ENCODE results near the gene DGCR8. TPM values are rescaled to one million over a fixed set of nuclear protein-coding genes. Genes with fewer than 3 reads are reported as not detected.

The DGCR8 gene
- total RNA-seq, 1 donor from 2014 or later: 29.0 TPM

- H3K9me3 ChIP-seq (ENCODE audit: insufficient read depth, low read depth, low read length): no peaks in the 10 kb centered on the region
Measured at GRCh38 chr22:20058989-20059770, 20.9 kb upstream of the DGCR8 start.

DNA sequence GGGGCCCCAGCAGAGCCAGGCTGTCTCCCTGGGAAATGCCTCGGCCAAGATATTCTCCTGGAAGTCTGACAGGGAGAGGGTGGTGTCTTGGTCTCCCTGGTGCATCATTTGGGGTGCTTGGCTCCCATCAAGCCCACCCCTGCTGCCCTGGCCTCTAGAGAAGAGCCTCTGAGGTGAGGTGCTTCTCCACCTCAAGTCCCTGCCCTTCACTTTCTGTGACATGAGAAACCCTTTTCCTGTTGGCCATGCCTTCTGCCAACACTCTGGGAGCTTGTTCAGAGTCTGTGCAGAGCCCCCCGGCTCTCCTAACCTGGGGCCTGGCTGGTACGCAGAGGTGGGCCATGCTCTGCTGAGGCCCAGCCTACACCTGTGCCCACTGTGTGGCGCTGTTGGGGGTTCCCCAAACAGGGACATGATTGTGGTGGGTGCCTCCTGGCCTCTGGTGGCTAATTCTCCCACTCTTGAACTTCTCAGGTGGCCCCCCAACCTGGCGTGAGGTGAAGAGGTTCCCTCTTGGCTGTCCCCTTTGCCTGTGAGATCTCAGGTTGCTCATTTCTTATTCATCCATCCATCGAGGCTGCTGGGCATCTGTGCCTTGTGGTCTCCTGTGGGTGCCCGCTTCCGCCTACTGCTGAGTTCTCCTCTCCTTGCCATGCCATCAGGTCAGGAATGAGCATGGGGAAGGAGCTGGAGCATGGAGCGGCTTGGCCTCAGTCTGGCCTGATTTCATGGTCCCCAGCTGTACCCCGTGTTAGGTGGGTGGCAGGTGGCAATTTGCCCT lies 19.2 kb upstream of the DGCR8 start:
- FAIRE-seq: no peak
- Histone ChIP-seq H3K4me3 (ENCODE audit: insufficient read depth, low read depth, low read length) (no peak overlapping the region), H3K9me3 (ENCODE audit: insufficient read depth, low read depth, low read length) (no peaks in the 10 kb centered on the region), H3K9ac (ENCODE audit: low read length) (no peak overlapping the region), H3K79me2 (ENCODE audit: insufficient read depth, low read length) (no peaks in the 10 kb centered on the region), H3K36me3 (ENCODE audit: insufficient read depth, low read length) (no peaks in the 10 kb centered on the region), H2AFZ (ENCODE audit: low read depth, low read length) (no peak overlapping the region), H3K27me3 (ENCODE audit: insufficient read depth, low read length) (no peaks in the 10 kb centered on the region), H3K4me1 (ENCODE audit: insufficient read depth, low read length) (peaks cover 13% of the 10 kb centered on the region), H4K20me1 (ENCODE audit: insufficient read depth, low read length) (peaks cover 11% of the 10 kb centered on the region), H3K27ac (ENCODE audit: low read depth, low read length) (no peak overlapping the region), H3K4me2 (ENCODE audit: low read length) (no peak overlapping the region)
- DNase-seq (ENCODE audit: low read depth): no peak
- no peaks in the 10 kb centered on the region for H3K9me3 Mint-ChIP-seq (ENCODE audit: unreplicated experiment)
- peaks cover 27% of the 10 kb centered on the region for H3K36me3 Mint-ChIP-seq (ENCODE audit: low read depth, unreplicated experiment)
- H3K27ac Mint-ChIP-seq (ENCODE audit: unreplicated experiment): no peak overlapping the region
- peaks cover 7% of the 10 kb centered on the region for H3K4me1 Mint-ChIP-seq (ENCODE audit: low read depth, unreplicated experiment)
- no peak overlapping the region for H3K4me3 Mint-ChIP-seq (ENCODE audit: unreplicated experiment)
- H3K27me3 Mint-ChIP-seq (ENCODE audit: low read depth, unreplicated experiment): no peaks in the 10 kb centered on the region
- TF ChIP-seq CTCF (IDR thresholded peaks at IDR 0.05; ENCODE audit: insufficient read depth, low read depth, low read length) (no peak), EZH2 (IDR thresholded peaks at IDR 0.05; ENCODE audit: insufficient read depth, low read length) (no peak)

More at GRCh38 chr22:20058989-20059770, 20.9 kb upstream of the DGCR8 start:
- H3K9ac ChIP-seq (ENCODE audit: low read length): no peak overlapping the region
- no peak overlapping the region for H3K4me3 ChIP-seq (ENCODE audit: insufficient read depth, low read depth, low read length)
- H3K36me3 ChIP-seq (ENCODE audit: insufficient read depth, low read length): no peaks in the 10 kb centered on the region
- H3K27me3 ChIP-seq (ENCODE audit: insufficient read depth, low read length): no peaks in the 10 kb centered on the region
- H4K20me1 ChIP-seq (ENCODE audit: insufficient read depth, low read length): peaks cover 11% of the 10 kb centered on the region
- no peaks in the 10 kb centered on the region for H3K79me2 ChIP-seq (ENCODE audit: insufficient read depth, low read length)
- FAIRE-seq: no peak
- no peak overlapping the region for H3K27ac Mint-ChIP-seq (ENCODE audit: unreplicated experiment)
- H3K4me2 ChIP-seq (ENCODE audit: low read length): no peak overlapping the region
- DNase-seq (ENCODE audit: low read depth): no peak
- H3K4me1 Mint-ChIP-seq (ENCODE audit: low read depth, unreplicated experiment): peaks cover 7% of the 10 kb centered on the region
- H2AFZ ChIP-seq (ENCODE audit: low read depth, low read length): no peak overlapping the region
- no peak overlapping the region for H3K27ac ChIP-seq (ENCODE audit: low read depth, low read length)
- H3K9me3 Mint-ChIP-seq (ENCODE audit: unreplicated experiment): no peaks in the 10 kb centered on the region
- no peaks in the 10 kb centered on the region for H3K27me3 Mint-ChIP-seq (ENCODE audit: low read depth, unreplicated experiment)
- H3K36me3 Mint-ChIP-seq (ENCODE audit: low read depth, unreplicated experiment): peaks cover 27% of the 10 kb centered on the region
- TF ChIP-seq EZH2 (IDR thresholded peaks at IDR 0.05; ENCODE audit: insufficient read depth, low read length) (no peak), CTCF (IDR thresholded peaks at IDR 0.05; ENCODE audit: insufficient read depth, low read depth, low read length) (no peak)
- peaks cover 13% of the 10 kb centered on the region for H3K4me1 ChIP-seq (ENCODE audit: insufficient read depth, low read length)
- no peak overlapping the region for H3K4me3 Mint-ChIP-seq (ENCODE audit: unreplicated experiment)

All from astrocyte (in vitro differentiated cells and primary cell).